HCT116 (cell line): ENCODE results near the gene ARHGEF3. TPM values are rescaled to one million over a fixed set of nuclear protein-coding genes. Genes with fewer than 3 reads are reported as not detected.
A peak's percentile ranks its signal among the peaks of the same experiment; 100 is the strongest.

Experiments used
- ATAC-seq: fragments of 200-7000 bp; cut with Tn5 transposase; 2 replicates; pipeline ENCODE4 v1.9.1; 2020; ENCODE audit warnings: mild to moderate bottlenecking, moderate library complexity
- BruUV-seq: library from RNA; stranded (reverse); fragments of 400-500 nt; replicated peaks from 2 replicates; lab custom pipeline; 2021; lab: Mats Ljungman, UMichigan
- CTCF ChIA-PET: fragments of 300-600 bp; sonication (Branson Sonifier 250); formaldehyde crosslinking; loops from one replicate; lab custom pipeline; 2021; ENCODE audit warnings: antibody characterized with exemption; lab: Charles Lee
- POLR2A ChIA-PET: fragments of 300-600, 350-600 bp; sonication (Branson Sonifier 250); formaldehyde crosslinking; loops from one replicate; lab custom pipeline; 2021; ENCODE audit warnings: antibody characterized with exemption; lab: Charles Lee
- RAD21 ChIA-PET, 2 experiments: fragments of 300-600 bp; sonication (Branson Sonifier 250); formaldehyde crosslinking; loops; one replicate each; lab custom pipeline; 2023; ENCODE audit warnings: low total read pairs in 2 of 2; ENCODE audit not compliant: uncharacterized antibody in 2 of 2, unreplicated experiment in 2 of 2, low non-redundant PET in 1 of 2; lab: Charles Lee
- DNase-seq: peaks from one replicate; pipeline ENCODE4 v3.0.0-alpha.2; 2010; ENCODE audit warnings: low read depth, low spot score
- H2AFZ ChIP-seq: fragments of 200-600 bp; shearing (Covaris generic), sonication (generic); 2 replicates; pipeline ENCODE4 v1.6.1; 2017; ENCODE audit warnings: low read depth, mixed run types, mixed read lengths, antibody characterized with exemption, low read length; ENCODE audit not compliant: poor library complexity, severe bottlenecking
- H3K27ac ChIP-seq: 2 replicates; pipeline ENCODE4 v1.5.1; 2012; ENCODE audit warnings: low read depth, low read length
- H3K27me3 ChIP-seq: fragments of 200-600 bp; sonication (generic); 2 replicates; pipeline ENCODE4 v1.6.1; 2016; ENCODE audit warnings: mixed run types, low read length, mixed read lengths; ENCODE audit not compliant: insufficient read depth
- H3K36me3 ChIP-seq, 2 experiments: fragments of 200-500 bp in 1 of 2; fragments of 200-600 bp in 1 of 2; sonication (Bioruptor generic) in 1 of 2; sonication (generic) in 1 of 2; 2 replicates each; pipeline versions ENCODE4 v1.5.1 to v1.6.1; 2014 to 2016; ENCODE audit warnings: low read length in 2 of 2, inconsistent platforms in 1 of 2, mixed read lengths in 1 of 2, mixed run types in 1 of 2; ENCODE audit not compliant: insufficient read depth in 2 of 2, control insufficient read depth in 1 of 2
- H3K4me1 ChIP-seq, 2 experiments: fragments of 200-600 bp in 1 of 2; sonication (generic) in 1 of 2; 2 replicates each; pipeline versions ENCODE4 v1.5.1 to v1.6.1; 2012 to 2017; ENCODE audit warnings: low read length in 2 of 2, inconsistent platforms in 1 of 2, mild to moderate bottlenecking in 1 of 2, mixed read lengths in 1 of 2, mixed run types in 1 of 2, moderate library complexity in 1 of 2; ENCODE audit not compliant: insufficient read depth in 2 of 2, control insufficient read depth in 1 of 2
- H3K4me2 ChIP-seq: fragments of 200-600 bp; sonication (generic); 2 replicates; pipeline ENCODE4 v1.6.1; 2017; ENCODE audit warnings: mixed run types, low read length, mixed read lengths
- H3K4me3 ChIP-seq, 2 experiments: fragments of 200-600 bp in 1 of 2; sonication (generic) in 1 of 2; replicated peaks in 1 of 2; 2 replicates each; pipeline ENCODE4 v1.5.1; 2011 to 2016; ENCODE audit warnings: low read length in 2 of 2, control low read depth in 1 of 2, low read depth in 1 of 2, mild to moderate bottlenecking in 1 of 2, mixed read lengths in 1 of 2, mixed run types in 1 of 2
- H3K79me2 ChIP-seq: fragments of 200-600 bp; sonication (generic); 2 replicates; pipeline ENCODE4 v1.6.1; 2017; ENCODE audit warnings: mild to moderate bottlenecking, mixed run types, low read length, moderate library complexity, mixed read lengths; ENCODE audit not compliant: insufficient read depth
- H3K9ac ChIP-seq: fragments of 200-600 bp; sonication (generic); 2 replicates; pipeline ENCODE4 v1.6.1; 2016; ENCODE audit warnings: low read length, mixed read lengths
- H3K9me2 ChIP-seq: fragments of 200-600 bp; sonication (generic), shearing (Covaris generic); 2 replicates; pipeline ENCODE4 v1.6.1; 2017; ENCODE audit warnings: mixed run types, mild to moderate bottlenecking, moderate library complexity; ENCODE audit not compliant: insufficient read depth
- H3K9me3 ChIP-seq, 2 experiments: fragments of 200-500 bp in 1 of 2; fragments of 200-600 bp in 1 of 2; sonication (Bioruptor generic) in 1 of 2; sonication (generic) in 1 of 2; 2 replicates each; pipeline ENCODE4 v1.6.1; 2014 to 2017; ENCODE audit warnings: low read length in 2 of 2, mixed read lengths in 2 of 2, inconsistent platforms in 1 of 2, low read depth in 1 of 2, mild to moderate bottlenecking in 1 of 2, mixed run types in 1 of 2, moderate library complexity in 1 of 2; ENCODE audit not compliant: control insufficient read depth in 1 of 2, insufficient read depth in 1 of 2
- H4K20me1 ChIP-seq: fragments of 200-600 bp; sonication (generic), shearing (Covaris generic); 2 replicates; pipeline ENCODE4 v1.6.1; 2017; ENCODE audit warnings: mixed run types, mild to moderate bottlenecking, moderate library complexity; ENCODE audit not compliant: insufficient read depth
- CBX3 ChIP-seq: IDR thresholded peaks from 2 replicates; pipeline ENCODE4 v1.6.1; 2012; ENCODE audit warnings: low read depth
- EGR1 ChIP-seq: IDR thresholded peaks from 2 replicates; pipeline ENCODE4 v1.6.1; 2012; ENCODE audit warnings: low read depth
- FOSL1 ChIP-seq: IDR thresholded peaks from 2 replicates; pipeline ENCODE4 v1.6.1; 2012; ENCODE audit warnings: low read depth
- POLR2AphosphoS5 ChIP-seq: IDR thresholded peaks from 2 replicates; pipeline ENCODE4 v1.6.1; 2011; ENCODE audit warnings: mild to moderate bottlenecking, low read depth, low read length, moderate library complexity
- YY1 ChIP-seq: IDR thresholded peaks from 2 replicates; pipeline ENCODE4 v1.6.1; 2011; ENCODE audit warnings: low read length, low read depth, moderate library complexity, mild to moderate bottlenecking; ENCODE audit not compliant: insufficient replicate concordance; ENCODE audit errors: extremely low read depth
- ZFX ChIP-seq: fragments of 450-650 bp; IDR thresholded peaks from 2 replicates; pipeline ENCODE4 v1.6.1; 2017
- intact Hi-C: fragments of 100-400 bp; cut with micrococcal nuclease; formaldehyde crosslinking; loops from 2 replicates; pipeline ENCODE4 v1.10.0; 2022
- total RNA-seq: library from RNA; stranded (reverse); gene quantifications from one replicate; pipeline ENCODE4 v1.2.1, GENCODE V29; 2021; ENCODE audit not compliant: unreplicated experiment
- TF ChIP-seq, protein P1 (sequence below): IDR thresholded peaks from 2 replicates; pipeline ENCODE4 v1.6.1; 2011; ENCODE audit warnings: mild to moderate bottlenecking, low read length, moderate library complexity; ENCODE audit not compliant: insufficient replicate concordance; ENCODE audit errors: extremely low read depth

ARHGEF3 gene
- total RNA-seq, 1 experiment from 2014 or later: 18.1 TPM

DNA sequence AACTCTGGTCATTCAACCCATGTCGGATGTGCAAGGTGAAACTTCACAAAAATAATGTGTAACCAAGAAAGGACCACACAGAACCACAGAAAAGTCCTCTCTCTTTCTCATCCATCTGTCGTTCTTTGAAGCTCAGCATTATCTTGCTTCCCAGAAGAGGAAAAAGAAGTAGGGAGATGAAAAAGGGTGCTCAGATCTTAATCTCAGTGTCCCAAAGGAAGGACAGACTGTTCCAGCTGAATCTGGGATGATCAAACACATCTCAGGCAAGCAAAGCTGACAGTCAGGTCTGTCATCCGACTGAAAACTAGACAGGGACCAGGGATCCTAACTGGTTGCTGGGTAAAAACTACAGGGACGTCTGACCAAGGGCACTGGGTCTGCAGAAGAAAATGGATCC is 16.2 kb downstream of the ARHGEF3 start:
- CTCF ChIA-PET: interaction anchor here (1.9 kb wide), 1 partner anchor 14 kb away, joined by 6 read pairs; no protein-coding TSS in a partner anchor
- no TSS peak for BruUV-seq

DNA sequence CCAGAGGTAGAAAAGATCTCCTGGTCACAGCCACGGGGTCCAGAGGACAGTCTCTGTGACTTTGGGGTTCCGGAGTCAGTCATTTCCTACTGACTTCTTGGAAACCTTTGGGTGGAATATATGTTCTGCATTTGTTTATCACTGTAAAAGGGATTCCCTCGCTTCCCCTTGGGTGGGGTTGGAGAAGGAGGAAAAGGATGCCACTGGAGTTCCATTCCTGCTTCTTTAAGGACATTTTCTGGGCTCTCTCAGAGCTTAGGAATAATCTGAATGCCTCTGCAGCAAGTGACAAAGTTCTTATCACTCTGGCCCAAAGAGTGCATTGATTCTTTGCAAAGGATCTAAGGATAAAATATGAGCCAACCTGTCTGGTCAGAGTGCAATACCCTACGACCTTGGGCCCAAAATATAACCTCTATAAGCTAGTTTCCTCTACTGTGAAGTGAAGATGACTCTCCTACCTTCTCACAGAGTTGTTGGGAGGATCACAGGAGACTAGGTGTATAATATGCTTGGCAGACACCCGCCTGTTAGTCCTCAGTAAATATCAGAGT is 17.2 kb downstream of the ARHGEF3 start:
- H3K27me3 ChIP-seq: no peaks in the 10 kb centered on the region
- ATAC-seq (no peak), DNase-seq (no peak)
- H2AFZ ChIP-seq: no peak overlapping the region
- no peaks in the 10 kb centered on the region for H4K20me1 ChIP-seq
- H3K4me2 ChIP-seq: no peak overlapping the region
- no peaks in the 10 kb centered on the region for H3K9me3 ChIP-seq
- no peaks in the 10 kb centered on the region for H3K79me2 ChIP-seq
- peaks cover 11 to 19% of the 10 kb centered on the region in 2 experiments for H3K4me1 ChIP-seq
- BruUV-seq: no TSS peak
- H3K9me2 ChIP-seq: no peaks in the 10 kb centered on the region
- H3K9ac ChIP-seq: no peak overlapping the region
- CTCF ChIA-PET: no interaction called here
- intact Hi-C loops: no loop called here
- no peak for TF ChIP-seq POLR2AphosphoS5
- TF ChIP-seq, protein P1, sequence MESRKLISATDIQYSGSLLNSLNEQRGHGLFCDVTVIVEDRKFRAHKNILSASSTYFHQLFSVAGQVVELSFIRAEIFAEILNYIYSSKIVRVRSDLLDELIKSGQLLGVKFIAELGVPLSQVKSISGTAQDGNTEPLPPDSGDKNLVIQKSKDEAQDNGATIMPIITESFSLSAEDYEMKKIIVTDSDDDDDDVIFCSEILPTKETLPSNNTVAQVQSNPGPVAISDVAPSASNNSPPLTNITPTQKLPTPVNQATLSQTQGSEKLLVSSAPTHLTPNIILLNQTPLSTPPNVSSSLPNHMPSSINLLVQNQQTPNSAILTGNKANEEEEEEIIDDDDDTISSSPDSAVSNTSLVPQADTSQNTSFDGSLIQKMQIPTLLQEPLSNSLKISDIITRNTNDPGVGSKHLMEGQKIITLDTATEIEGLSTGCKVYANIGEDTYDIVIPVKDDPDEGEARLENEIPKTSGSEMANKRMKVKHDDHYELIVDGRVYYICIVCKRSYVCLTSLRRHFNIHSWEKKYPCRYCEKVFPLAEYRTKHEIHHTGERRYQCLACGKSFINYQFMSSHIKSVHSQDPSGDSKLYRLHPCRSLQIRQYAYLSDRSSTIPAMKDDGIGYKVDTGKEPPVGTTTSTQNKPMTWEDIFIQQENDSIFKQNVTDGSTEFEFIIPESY: no peak
- peak overlapping the region; percentile 39 for H3K27ac ChIP-seq
- POLR2A ChIA-PET: no interaction called here
- RAD21 ChIA-PET: no interaction called here
- H3K4me3 ChIP-seq: no peak overlapping the region
- H3K36me3 ChIP-seq: no peaks in the 10 kb centered on the region

More for the DNA sequence above, 16.2 kb downstream of the ARHGEF3 start:
- no peak overlapping the region for H3K9ac ChIP-seq
- ChIA-PET RAD21 (no interaction called here), POLR2A (no interaction called here)
- H3K27me3 ChIP-seq: no peaks in the 10 kb centered on the region
- no peaks in the 10 kb centered on the region for H3K36me3 ChIP-seq
- peaks cover 11 to 19% of the 10 kb centered on the region in 2 experiments for H3K4me1 ChIP-seq
- no peaks in the 10 kb centered on the region for H3K79me2 ChIP-seq
- ATAC-seq: no peak
- no peak overlapping the region for H3K4me2 ChIP-seq
- TF ChIP-seq POLR2AphosphoS5 (no peak), FOSL1 (no peak), EGR1 (no peak), ZFX (no peak), CBX3 (no peak), YY1 (no peak)
- intact Hi-C loops: no loop called here
- no peak overlapping the region for H3K4me3 ChIP-seq
- no peaks in the 10 kb centered on the region for H4K20me1 ChIP-seq
- H3K9me2 ChIP-seq: no peaks in the 10 kb centered on the region
- H3K9me3 ChIP-seq: no peaks in the 10 kb centered on the region
- H3K27ac ChIP-seq: no peak overlapping the region
- DNase-seq: no peak
- no peak overlapping the region for H2AFZ ChIP-seq
